GM10248 (cell line): Measurements from ENCODE around the gene DISC1.
"Not testable (repeated sequence)": the region's sequence is repeated elsewhere in the genome, so short reads cannot be mapped to it uniquely, and the experiment has no call there.

Experiments
- CTCF ChIA-PET: fragments of 300-600 bp; sonication (Branson Sonifier 250); formaldehyde crosslinking; extraction: SDS; loops from one replicate; lab custom pipeline; 2021; ENCODE audit warnings: antibody characterized with exemption; lab: Yijun Ruan, JAX
- POLR2A ChIA-PET: fragments of 350-650 bp; sonication (Branson Sonifier 250); formaldehyde crosslinking; extraction: SDS; loops from one replicate; lab custom pipeline; 2020; ENCODE audit warnings: antibody characterized with exemption; lab: Yijun Ruan, JAX
- DNase-seq: peaks from one replicate; pipeline ENCODE4 v3.0.0; 2012; ENCODE audit errors: extremely low spot score
- CTCF ChIP-seq: IDR thresholded peaks from 2 replicates; pipeline ENCODE4 v1.5.1; 2012; ENCODE audit warnings: mild to moderate bottlenecking, low read depth; ENCODE audit errors: extremely low read depth, missing control alignments, control extremely low read depth

DISC1 gene

GRCh38 chr1:231612393-231613089 lies 14.0 kb upstream of the DISC1 start:
- ChIA-PET CTCF (interaction anchor here (0.7 to 1.1 kb wide), 4 partner anchors 9 to 263 kb away, joined by 3 read pairs; no protein-coding TSS in a partner anchor), POLR2A (no interaction called here)
- DNase-seq, result no peak
- TF ChIP-seq CTCF, result no peak

GRCh38 chr1:231613419-231614349 lies 12.9 kb upstream of the DISC1 start:
- POLR2A ChIA-PET, result no interaction called here
- CTCF ChIA-PET, result interaction anchor here (0.7 to 1.1 kb wide), 3 partner anchors 8 to 264 kb away, joined by 3 read pairs; no protein-coding TSS in a partner anchor
- DNase-seq, result no peak
- no peak for TF ChIP-seq CTCF

GRCh38 chr1:231616667-231617066 lies 9.9 kb upstream of the DISC1 start:
- ChIA-PET CTCF (interaction anchor here (0.9 to 2.1 kb wide), 4 partner anchors 11 to 271 kb away, joined by 3 to 9 read pairs (median 6); no protein-coding TSS in a partner anchor), POLR2A (no interaction called here)
- DNase-seq, result no peak
- TF ChIP-seq CTCF, result no peak

- no peak for DNase-seq
- CTCF ChIA-PET, result interaction anchor here (1.1 kb wide), 1 partner anchor 138 kb away, joined by 3 read pairs; no protein-coding TSS in a partner anchor
- POLR2A ChIA-PET, result no interaction called here
- no peak for TF ChIP-seq CTCF
These were observed 7.9 kb upstream of the DISC1 start for GRCh38 chr1:231618609-231619256.

GRCh38 chr1:231619257-231619634 lies 7.3 kb upstream of the DISC1 start:
- TF ChIP-seq CTCF, result no peak
- ChIA-PET POLR2A (no interaction called here), CTCF (no interaction called here)
- no peak for DNase-seq

- POLR2A ChIA-PET, CTCF ChIA-PET, DNase-seq: not testable (repeated sequence)
These were observed 1.5 kb upstream of the DISC1 start for GRCh38 chr1:231625042-231625441.
